Muscle layer of duodenum (tissue), 2 donors: ENCODE results near the gene UBE3A.
A peak's percentile ranks its signal among the peaks of the same experiment; 100 is the strongest.

Experiments used
- H3K27ac ChIP-seq: one replicate; pipeline ENCODE4 v1.7.0; 2013; ENCODE audit warnings: mild to moderate bottlenecking, low read length
- H3K27me3 ChIP-seq: one replicate; pipeline ENCODE4 v1.7.0; 2013; ENCODE audit warnings: low read depth, mild to moderate bottlenecking, control low read depth, low read length
- H3K36me3 ChIP-seq, 2 donors: one replicate each; pipeline ENCODE4 v1.7.0; 2013; ENCODE audit warnings: low read length in 2 of 2, control low read depth in 1 of 2, mild to moderate bottlenecking in 1 of 2; ENCODE audit not compliant: insufficient read depth in 2 of 2, control insufficient read depth in 1 of 2
- H3K4me1 ChIP-seq, 2 donors: one replicate each; pipeline ENCODE4 v1.7.0; 2013; ENCODE audit warnings: low read length in 2 of 2, mild to moderate bottlenecking in 2 of 2, control low read depth in 1 of 2, moderate library complexity in 1 of 2; ENCODE audit not compliant: insufficient read depth in 2 of 2, control insufficient read depth in 1 of 2
- H3K4me3 ChIP-seq, 2 donors: one replicate each; pipeline ENCODE4 v1.7.0; 2013; ENCODE audit warnings: low read length in 2 of 2, low read depth in 1 of 2, mild to moderate bottlenecking in 1 of 2
- H3K9me3 ChIP-seq, 2 donors: one replicate each; pipeline ENCODE4 v1.7.0; 2013; ENCODE audit warnings: low read length in 2 of 2, control low read depth in 1 of 2, mild to moderate bottlenecking in 1 of 2; ENCODE audit not compliant: control insufficient read depth in 1 of 2
- donor health status: healthy.

UBE3A gene

DNA sequence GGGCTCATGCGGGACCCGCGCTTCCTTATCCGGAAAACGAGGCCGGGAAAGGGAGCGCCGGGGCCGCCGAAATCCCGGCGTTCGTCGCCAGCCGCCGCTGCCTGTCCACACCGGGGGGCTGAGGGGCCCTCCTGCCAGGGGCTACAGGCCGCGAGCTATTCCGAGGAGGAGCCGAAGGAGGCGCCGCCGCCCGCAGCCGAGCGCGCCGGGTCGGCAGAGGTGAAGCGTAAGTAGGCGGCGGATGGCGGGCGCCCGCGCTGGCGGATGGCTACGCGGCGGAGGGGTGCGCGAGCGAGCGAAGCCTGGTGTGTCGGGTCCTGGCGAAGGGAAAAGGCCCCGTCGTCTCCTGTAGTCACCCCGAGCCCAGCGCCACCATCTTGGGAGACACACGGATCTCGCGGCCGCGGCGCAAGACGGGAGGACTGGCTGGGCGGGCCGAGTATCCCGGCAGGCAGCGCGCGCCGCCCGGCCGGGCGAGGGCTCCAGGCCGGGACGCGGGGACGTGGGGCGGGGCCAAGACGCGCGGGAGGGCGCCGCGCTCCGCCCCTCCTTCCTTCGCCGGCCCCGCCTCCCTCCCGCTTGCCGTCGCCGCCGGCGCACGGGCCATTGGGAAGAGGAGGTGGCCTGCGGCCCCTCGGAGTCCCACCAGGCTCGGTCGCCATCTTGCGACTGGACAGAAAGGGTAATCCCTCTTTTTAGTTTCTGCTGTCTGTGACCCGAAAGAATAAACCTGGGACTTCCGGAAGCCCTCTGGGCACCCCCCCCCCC lies at the start of gene UBE3A:
Gene UBE3A (minus strand): TSS at position 424 of the 768 bp plus-strand sequence. CDS start 29,917 bp downstream, outside the sequence.
- no peaks in the 10 kb centered on the region for H3K9me3 ChIP-seq
- H3K27ac ChIP-seq: peak within 1 kb of the TSS; percentile 85
- peak within 1 kb of the TSS; percentile 79 to 92 for H3K4me3 ChIP-seq
- H3K27me3 ChIP-seq: no peaks in the 10 kb centered on the region
- peaks cover 0 to 4% of the 10 kb centered on the region in 2 donors for H3K36me3 ChIP-seq
- peaks cover 0 to 32% of the 10 kb centered on the region in 2 donors for H3K4me1 ChIP-seq

DNA sequence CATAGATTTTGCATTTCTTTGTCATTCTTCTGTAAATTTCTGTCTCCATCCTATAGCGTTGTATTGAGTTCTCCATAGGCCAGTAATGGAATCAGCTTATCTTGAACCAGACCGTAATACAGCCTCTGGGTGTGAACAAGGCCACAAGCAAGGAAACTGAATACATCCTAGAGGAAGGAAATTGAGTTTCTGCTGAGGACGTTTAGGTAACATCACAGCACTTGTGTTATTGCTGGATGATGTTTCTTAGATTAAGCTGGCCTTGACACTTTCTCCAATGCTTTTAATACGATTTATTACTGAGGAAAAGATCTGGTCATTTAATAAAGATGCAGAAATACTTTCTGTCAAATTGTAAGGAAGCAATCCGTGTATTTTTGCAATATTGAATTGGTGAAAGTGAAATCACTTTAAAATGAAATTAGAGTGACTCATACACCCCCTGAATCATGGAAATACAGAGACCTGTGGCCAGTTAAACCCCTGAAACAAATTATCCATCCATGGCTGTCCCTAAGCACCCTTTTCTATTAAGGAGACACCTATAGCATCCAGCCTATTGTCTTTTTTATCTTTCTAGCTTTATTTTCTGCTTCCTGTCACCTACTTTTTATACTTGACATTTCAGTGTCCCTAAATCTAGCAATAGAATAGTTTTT lies 48.5 kb upstream of the UBE3A start:
- Histone ChIP-seq H3K4me3 (no peak overlapping the region), H3K36me3 (no peaks in the 10 kb centered on the region), H3K27me3 (no peaks in the 10 kb centered on the region), H3K27ac (no peak overlapping the region), H3K4me1 (no peaks in the 10 kb centered on the region), H3K9me3 (peaks cover 0 to 14% of the 10 kb centered on the region in 2 donors)

GRCh38 chr15:25486051-25486450 lies 47.2 kb upstream of the UBE3A start:
- Histone ChIP-seq H3K9me3 (peaks cover 0 to 8% of the 10 kb centered on the region in 2 donors), H3K36me3 (no peaks in the 10 kb centered on the region), H3K4me1 (no peaks in the 10 kb centered on the region), H3K4me3 (no peak overlapping the region), H3K27me3 (no peaks in the 10 kb centered on the region), H3K27ac (no peak overlapping the region)

DNA sequence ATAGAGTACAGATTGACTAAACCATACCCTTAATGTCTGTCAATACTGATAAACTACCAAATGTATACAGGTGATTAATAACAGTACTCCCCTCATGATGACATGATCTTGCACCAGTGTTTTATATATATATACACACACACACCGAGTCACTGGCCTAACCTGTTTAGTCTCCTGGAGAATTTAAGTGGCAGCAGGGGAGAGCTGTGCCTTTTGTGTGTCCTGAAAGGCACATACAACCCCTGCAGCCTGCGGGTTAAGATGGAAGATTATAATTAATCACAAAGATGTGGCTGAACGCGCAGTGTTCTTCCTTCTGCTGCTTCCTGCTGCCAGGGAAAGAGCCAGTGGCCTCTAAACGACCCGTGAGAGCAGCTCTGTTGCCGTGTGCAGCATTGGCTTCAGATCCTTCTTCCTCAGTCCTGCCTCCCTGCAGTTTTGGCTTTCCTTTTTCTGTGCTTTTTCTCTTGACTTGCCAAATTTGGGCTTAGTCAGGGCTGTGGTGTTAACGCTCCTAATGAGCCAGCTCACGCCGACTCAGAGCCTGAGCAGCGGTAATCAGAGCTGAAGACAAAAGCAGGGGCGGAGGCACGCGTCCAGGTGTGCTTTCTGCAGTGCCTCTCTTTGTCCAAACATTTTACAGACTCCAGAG lies 42.5 kb upstream of the UBE3A start:
- H3K27me3 ChIP-seq: no peaks in the 10 kb centered on the region
- H3K4me3 ChIP-seq: peak overlapping the region; percentile 31 to 38
- no peak overlapping the region for H3K27ac ChIP-seq
- H3K4me1 ChIP-seq: no peaks in the 10 kb centered on the region
- no peaks in the 10 kb centered on the region for H3K9me3 ChIP-seq
- H3K36me3 ChIP-seq: no peaks in the 10 kb centered on the region

DNA sequence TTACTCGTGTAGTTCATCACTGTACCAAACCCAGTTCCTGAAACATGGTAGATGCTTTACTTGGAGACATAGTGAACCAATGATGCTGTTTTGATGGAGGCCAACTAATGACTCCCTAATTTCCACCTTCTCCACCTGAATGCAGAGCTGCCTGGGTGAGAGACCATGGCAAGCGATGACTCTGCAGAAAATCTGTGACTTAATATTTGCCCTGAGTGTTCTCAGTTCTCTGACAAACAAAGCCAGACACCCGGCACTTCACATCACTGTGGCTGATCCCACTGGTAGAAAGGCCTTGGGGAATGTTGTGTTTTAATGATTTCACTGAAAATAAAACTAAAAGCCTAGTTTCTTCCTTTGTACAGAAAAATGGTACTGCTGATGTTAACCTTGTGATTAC lies 39.5 kb upstream of the UBE3A start:
- H3K4me3 ChIP-seq: no peak overlapping the region
- H3K27ac ChIP-seq: no peak overlapping the region

GRCh38 chr15:25477816-25478215 lies 39.0 kb upstream of the UBE3A start:
- H3K27me3 ChIP-seq: no peaks in the 10 kb centered on the region
- H3K9me3 ChIP-seq: no peaks in the 10 kb centered on the region
- H3K4me1 ChIP-seq: no peaks in the 10 kb centered on the region
- H3K36me3 ChIP-seq: no peaks in the 10 kb centered on the region
- no peak overlapping the region for H3K4me3 ChIP-seq
- no peak overlapping the region for H3K27ac ChIP-seq

More for the DNA sequence above, 39.5 kb upstream of the UBE3A start:
- H3K27me3 ChIP-seq: no peaks in the 10 kb centered on the region
- no peaks in the 10 kb centered on the region for H3K36me3 ChIP-seq
- no peaks in the 10 kb centered on the region for H3K9me3 ChIP-seq
- no peaks in the 10 kb centered on the region for H3K4me1 ChIP-seq

- Histone ChIP-seq H3K27ac (no peak overlapping the region), H3K4me1 (no peaks in the 10 kb centered on the region)
These were observed 35.4 kb upstream of the UBE3A start for GRCh38 chr15:25474251-25474650.

DNA sequence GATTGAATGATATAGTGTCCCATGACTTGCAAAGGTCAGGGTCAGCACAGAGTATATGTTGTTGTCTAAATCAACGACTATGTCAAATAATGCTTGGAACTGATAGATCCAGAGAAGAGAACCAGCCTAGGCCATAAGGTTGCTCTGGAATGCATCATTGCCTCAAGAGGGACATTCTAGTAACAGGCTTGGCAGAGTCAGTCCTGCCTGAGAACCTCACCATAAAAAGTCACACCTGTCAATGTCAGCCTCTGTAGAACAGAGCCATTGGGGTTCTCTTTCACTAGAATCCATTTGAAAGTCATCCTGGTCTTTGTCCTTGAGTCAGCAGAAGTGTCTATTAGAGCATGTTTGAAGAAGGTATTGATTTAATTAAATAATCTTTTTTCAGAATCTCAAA lies 31.4 kb upstream of the UBE3A start:
- Histone ChIP-seq H3K4me3 (no peak overlapping the region), H3K36me3 (no peaks in the 10 kb centered on the region), H3K27ac (no peak overlapping the region), H3K4me1 (no peaks in the 10 kb centered on the region), H3K27me3 (no peaks in the 10 kb centered on the region), H3K9me3 (no peaks in the 10 kb centered on the region)

More at GRCh38 chr15:25474251-25474650, 35.4 kb upstream of the UBE3A start:
- Histone ChIP-seq H3K36me3 (no peaks in the 10 kb centered on the region), H3K27me3 (no peaks in the 10 kb centered on the region), H3K4me3 (no peak overlapping the region), H3K9me3 (no peaks in the 10 kb centered on the region)

DNA sequence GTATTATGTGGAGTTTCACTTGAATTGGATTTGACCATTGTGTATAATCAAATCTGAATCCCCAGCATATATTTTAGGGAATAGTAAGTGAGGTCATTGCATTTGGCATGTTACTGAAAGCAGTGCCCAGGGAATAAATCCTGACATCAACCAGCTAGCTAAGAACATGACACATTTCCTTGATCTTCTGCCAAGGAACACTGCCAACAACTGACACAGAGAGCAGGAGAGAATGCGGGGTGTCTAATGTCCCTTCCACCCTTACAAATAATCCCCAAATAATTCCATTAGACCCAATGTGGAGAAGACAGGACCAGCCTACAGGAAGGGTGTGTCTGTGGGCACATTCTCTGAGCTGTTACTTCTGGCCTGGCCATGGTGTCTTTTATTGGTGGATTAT lies 30.6 kb upstream of the UBE3A start:
- Histone ChIP-seq H3K27ac (no peak overlapping the region), H3K27me3 (no peaks in the 10 kb centered on the region), H3K9me3 (no peaks in the 10 kb centered on the region), H3K36me3 (no peaks in the 10 kb centered on the region), H3K4me1 (no peaks in the 10 kb centered on the region), H3K4me3 (no peak overlapping the region)

DNA sequence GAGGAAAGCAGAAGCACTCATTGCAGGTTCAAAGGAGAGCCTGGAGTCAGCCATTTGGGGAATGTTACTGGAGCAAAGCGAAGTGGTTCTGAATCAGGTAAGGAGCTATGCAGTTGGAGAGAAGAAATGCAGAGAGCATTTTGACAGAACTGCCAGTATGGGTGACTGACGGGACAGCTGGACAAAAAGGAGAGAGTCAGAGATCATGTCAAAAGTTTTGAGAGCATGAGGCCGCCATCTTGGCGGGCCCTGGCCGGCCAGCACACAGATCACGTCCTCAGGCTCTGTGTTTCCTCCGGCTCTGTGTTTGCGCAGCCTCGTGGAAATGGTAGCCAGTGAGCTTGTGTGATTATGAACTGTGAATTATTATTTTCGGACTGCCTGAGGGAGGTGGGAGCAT lies 29.8 kb upstream of the UBE3A start:
- H3K27ac ChIP-seq: no peak overlapping the region
- no peaks in the 10 kb centered on the region for H3K9me3 ChIP-seq
- no peak overlapping the region for H3K4me3 ChIP-seq
- no peaks in the 10 kb centered on the region for H3K4me1 ChIP-seq
- H3K27me3 ChIP-seq: no peaks in the 10 kb centered on the region
- no peaks in the 10 kb centered on the region for H3K36me3 ChIP-seq

DNA sequence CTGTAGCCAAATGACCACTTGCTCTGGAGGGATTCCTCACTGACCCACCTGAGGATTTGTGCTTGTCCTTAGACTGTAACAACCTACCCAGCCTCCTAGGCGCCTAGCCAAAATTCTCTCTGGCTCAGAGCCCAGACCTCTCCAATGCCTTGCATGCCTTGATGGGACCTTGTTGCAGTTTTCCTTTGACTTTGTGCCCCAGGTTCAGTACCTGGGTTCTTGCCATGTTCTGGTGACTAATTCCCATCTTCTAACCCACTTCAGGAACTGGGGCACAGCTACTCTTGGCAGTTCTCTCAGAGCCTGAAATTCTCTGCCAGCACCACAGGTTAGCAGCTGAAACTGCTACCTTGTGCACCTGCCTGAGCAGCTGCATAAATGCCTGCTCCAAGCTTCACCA lies 27.0 kb upstream of the UBE3A start:
- H3K4me3 ChIP-seq: no peak overlapping the region
- H3K36me3 ChIP-seq: no peaks in the 10 kb centered on the region

More for the DNA sequence above, 27.0 kb upstream of the UBE3A start:
- Histone ChIP-seq H3K27me3 (no peaks in the 10 kb centered on the region), H3K4me1 (no peaks in the 10 kb centered on the region), H3K27ac (no peak overlapping the region), H3K9me3 (no peaks in the 10 kb centered on the region)
